GM19238 (cell line): ENCODE measurements around the gene CIRBP.

ENCODE experiments used
- DNase-seq: peaks from one replicate; pipeline ENCODE4 v3.0.0; 2011; ENCODE audit warnings: low spot score; ENCODE audit not compliant: insufficient read length

CIRBP gene

DNA sequence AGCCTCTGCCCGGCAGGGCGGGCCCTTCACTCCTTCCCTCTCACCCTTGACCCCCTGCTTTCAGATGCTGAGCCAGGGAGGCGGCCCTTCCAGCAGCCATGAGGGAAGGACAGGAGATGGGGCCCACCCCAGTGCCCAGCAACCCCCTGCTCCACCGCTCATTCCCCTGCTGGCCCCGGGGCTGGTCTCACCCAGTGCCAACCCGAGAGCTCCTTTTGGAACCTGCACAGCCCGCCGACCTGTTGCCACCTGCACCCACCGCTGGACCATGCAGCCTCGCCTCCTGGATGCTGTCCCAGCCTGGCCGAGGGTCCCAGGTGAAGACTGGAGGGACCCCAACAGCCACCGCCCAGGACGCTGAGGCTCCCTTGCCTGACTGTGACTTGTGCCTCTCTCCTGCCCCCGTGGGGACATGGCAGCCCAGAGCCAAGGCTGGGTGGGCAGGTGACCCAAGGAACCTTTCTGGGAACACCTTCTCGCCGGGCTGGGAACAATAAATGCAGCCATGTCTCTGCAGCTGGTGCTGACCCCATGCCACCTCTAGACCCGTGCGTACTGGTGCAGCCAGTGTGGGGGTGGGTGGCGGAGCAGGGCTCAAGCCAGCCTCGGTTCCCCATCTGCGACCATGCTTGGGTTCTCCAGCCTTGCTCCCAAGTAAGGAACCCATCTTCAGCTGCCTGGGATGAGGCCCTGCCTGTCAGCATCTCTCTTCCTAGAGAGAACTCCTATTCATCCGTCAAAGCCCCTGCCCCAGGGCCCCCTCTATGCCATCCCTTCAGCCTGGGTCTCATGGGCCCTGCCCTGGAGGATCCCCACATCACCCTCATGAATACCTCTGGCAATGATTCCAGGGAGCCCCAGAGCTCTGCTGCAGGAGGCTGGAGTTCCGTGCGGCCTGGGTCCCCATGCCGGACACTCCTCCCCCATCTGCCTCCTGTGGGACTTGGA is 9.9 kb downstream of the CIRBP start:
- no peak for DNase-seq

DNA sequence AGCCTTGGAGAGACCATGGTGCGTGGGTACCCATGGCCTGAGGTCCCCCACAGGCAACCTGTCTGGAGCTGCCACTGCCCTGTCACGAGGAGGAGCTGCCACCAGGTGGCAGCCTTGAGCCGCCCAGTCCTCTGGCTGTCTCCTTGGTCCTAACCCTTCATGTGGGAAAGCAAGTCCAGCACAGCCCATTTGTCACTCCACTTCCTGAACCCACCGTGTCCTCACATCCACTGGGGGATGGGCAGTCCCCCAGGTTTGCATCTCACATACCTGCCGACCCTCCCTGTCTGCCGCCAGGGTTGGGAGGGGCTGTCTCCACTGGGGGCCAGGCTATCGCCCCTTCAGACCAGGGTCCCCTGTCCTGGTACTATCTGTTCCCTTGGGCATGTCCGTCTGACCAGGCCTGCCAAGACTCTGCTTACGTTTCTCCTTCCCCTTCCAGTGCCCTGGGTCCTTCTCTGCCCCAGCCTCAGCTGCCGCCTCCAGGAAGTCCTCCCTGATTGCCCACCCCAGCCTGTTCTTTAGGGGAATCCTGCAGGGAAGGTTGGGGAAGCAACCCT is 10.7 kb downstream of the CIRBP start:
- DNase-seq = peak; percentile 92

DNA sequence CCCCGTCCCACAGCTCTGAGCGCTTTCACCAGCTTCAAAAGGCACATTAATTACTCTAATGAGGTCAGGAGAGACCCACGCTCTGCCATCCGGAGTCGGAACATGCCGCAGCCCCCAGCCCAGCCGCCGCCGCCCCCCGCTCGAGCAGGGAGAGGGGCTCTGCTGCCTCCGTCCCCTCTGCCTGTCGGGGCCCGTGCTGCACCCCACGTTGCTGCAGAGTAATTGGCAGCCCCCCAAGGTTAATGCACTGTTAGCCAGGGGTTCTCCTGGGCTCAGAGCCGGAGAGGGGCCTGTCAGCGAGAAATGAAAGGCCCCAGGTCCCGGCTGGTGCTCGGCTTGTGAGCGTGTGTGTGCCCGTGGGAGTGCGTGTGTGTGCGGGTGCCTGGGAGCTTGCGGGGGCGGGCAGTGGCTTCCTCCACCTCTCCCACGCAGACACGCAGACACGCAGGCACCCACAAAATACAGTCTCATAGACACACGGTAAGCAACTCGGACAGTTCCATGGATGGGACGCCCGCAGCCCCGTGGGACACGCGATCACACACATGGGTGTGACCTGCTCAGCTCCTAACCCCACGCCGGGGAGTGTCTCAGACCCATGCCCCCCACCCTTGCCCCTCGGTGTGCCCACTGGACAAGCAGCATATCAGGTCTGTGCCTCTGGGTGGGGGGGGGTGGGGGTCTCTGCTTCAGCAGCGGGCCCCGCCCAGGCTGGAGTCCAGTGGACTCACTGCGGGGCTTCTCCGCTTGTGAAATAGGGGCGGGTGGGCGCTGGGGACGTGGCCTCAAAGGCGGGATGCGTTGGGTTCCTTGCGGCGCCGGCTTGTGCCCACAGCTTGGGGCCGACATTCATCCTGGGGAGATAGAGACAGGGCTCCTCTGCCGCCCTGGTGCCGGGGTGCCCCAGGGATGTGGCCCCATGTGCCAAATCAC is 11.8 kb downstream of the CIRBP start:
- no peak for DNase-seq

DNA sequence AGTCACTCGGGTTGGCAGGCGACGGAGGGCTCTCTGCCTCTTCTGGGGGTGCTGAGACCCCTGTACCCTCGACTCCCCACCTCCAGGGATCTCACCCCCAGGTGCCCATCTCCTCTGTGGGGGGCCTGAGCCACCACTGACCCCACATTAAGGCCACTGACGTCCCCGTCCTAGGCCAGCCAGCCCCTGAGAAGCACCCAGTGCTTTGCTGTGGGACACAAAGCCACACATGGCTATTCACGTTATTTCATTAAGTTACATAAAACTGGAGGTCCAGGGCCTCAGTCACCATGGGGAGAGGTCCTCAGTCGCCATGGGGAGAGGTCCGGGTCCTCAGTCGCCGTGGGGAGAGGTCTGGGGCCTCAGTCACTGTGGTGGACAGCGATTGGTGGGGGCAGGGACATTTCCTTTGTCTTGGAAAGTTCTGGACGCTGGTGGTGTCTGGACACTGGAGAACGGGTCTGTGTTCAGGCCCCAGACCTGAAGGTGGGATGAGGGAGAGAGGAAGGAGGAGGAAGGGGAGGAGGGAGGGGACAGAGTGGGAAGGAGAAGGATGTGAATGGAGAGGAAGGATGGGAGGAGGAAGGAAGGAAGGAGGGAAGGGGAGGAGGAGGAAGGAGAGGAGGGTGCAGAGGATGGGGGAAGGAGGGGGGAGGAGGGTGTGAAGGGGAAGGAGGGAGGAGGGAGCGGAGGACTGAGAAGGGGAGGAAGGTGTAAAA is 12.6 kb downstream of the CIRBP start:
- DNase-seq = no peak

DNA sequence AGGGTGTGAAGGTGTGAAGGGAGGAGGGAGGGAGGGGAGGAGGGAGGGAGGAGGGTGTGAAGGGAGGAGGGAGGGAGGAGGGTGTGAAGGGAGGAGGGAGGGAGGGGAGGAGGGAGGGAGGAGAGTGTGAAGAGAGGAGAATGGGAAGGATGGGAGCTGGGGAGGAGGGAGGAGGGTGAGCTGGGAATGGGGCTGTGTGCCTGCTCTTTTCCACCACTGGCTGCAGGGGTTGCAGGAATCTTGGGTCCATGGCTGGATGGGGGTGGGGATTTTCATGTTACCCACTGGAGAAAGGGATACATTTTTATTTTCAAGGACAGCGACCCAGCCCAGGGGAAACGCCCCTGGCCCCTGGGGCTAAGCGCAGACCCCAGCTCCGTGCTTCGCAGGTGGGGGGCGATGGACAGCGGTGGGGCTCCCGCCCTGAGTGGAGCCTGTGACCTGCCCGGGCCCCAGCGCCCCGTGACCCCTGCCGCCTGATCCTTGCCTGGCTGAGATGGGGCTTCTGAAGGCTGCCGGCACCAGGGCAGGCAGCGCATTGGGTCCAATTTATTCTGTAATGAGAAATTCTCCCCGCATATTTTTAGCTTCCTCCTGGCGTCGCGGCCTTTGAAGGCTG is 13.6 kb downstream of the CIRBP start:
- DNase-seq = no peak

DNA sequence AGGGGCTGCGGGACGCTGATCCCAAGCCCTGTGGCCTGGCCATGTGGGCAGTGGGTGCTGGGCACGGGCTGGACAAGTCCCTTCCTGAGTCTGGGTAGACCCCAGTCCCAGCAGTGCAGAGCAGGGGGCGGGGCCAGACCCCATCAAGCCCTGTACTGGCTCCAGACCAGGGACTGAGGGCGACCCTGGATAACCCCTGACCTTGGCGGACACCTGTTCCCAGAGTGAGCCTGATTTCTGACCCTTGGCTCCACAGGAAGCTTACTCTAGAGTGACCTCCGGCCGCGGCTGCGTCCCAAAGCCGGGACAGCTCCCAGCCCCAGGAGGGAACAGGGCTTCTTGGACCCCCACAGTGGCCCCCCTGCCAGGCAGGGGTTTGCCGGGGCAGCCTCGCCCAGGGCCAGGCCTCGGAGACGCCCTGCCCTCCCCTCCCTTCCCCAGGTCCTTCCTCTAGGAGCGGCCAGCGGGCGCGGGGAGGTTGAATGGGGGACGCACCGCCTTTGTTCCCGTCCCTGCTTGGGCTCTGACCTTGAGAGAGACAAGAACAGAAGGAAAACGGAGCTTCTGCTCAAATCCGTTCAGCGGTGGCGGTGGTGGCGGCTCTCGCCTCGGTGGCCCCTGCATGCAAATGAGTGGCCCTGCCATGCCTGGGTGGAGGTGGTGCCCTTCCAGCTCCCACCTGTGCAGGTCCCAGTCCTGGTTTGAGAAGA is 14.2 kb downstream of the CIRBP start:
- no peak for DNase-seq

DNA sequence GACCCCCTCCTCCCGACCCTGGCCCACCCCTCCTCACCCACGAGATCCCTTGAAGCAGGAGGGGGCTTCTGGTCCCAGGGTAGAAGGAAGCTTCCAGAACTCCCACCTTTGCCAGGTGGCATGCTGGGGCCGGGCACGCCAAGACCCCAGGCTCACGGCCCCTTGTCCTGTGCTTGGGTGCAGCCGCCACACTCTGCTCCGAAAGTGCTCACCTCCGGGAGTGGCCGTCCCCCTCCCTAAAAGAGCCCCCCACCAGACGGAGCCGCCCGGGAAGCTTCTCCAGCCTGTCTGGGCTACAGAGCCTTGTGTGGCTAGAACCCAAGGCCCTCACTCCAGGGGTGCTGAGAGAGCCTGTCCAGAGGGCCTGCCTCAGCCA is 14.8 kb downstream of the CIRBP start:
- no peak for DNase-seq

DNA sequence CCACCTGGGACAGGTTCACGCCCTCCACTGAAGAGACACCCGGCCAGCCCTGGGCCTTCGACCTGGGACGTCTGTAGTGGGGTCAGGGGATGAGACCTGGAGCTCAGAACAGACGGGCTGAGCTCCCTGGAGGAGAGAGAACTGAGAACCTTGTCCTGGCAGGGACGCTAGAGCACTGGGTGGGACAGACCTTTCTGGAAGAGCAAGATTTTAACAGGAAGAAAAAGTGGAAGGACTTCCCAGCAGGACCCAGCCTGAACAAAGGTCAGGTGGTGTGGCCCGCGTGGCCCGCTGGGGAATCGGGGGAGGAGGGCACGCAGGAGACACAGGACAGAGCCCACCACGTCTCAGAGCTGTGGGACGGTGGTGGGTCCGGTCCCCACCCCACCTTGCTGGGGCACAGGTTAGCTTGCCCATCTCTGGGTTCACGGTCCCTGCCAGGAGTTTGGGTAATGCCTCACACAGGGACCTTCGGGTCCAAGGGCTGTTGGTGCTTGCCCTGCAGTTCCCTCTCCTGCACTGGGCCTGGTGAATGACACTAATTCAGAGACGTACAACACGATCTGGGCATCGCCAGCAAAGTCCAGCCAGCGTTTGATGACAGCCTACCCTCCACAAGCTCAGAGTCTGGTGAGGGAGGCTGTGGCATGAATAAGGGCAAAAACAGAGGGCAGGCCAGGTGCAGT is 15.3 kb downstream of the CIRBP start:
- no peak for DNase-seq

DNA sequence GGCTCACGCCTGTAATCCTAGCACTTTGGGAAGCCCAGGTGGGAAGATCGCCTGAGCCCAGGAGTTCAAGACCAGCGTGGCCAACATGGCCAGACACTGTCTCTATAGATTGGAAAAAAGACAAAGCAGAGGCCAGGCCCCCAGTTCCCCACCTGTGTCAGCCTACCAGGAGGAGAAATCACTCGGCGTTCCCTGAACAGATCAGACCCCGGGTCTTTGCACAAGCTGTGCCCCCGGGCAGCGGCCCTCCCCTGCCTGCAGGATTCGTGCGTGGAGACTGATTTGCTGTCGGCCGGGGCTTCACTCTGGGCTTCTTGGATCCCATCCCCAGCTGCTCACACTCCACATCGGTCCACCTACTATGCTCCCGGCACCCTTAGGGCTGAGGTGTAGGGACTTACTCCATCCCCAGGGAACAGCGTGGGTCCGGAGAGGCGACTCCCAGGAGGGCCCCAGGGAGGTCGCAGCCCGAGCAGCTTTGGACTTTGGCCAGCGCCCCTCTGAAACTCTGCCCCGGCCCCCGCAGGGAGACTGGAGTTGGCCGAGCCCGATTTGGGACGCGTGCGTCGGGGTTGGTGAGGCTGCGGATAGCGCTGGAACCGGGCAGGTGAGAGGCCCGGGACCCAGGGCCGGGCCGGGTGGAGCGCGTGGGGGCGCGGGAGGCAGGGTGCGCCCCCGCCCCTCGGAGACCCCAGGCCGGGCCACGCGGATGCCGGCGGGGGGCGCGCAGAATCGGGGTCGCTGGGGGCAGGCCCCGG is 16.0 kb downstream of the CIRBP start:
- DNase-seq = no peak

DNA sequence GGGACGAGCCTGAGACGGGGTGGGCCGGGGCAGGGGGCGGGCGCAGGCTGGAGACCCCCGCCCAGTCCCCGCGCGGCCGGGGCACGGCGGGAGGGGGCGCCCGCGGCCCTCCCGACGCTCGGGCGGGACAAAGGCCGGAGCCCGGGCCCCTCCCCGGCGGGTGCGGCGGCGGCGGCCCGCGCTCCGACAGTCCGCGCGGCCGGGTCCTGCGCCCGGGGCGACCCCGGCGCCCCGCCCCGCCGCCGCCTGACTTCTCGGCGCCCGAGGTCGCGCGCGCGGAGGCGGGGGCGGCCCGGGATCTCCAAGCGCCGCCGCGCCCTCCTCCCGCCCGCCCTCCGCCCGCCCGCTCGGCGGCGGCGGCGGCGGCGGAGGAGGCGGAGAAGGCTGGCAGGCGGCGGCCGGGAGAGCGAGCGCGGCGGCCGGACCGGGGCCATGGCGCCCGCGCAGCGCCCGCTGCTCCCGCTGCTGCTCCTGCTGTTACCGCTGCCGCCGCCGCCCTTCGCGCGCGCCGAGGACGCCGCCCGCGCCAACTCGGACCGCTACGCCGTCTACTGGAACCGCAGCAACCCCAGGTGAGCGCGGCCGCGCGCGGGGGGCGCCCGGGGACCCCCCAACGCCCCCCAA is 16.7 kb downstream of the CIRBP start, which contains the start of gene EFNA2:
TSS of gene EFNA2 (plus strand) at position 137 of the 624 bp plus-strand sequence. CDS start at position 433, 296 bp downstream.
- DNase-seq = no peak

DNA sequence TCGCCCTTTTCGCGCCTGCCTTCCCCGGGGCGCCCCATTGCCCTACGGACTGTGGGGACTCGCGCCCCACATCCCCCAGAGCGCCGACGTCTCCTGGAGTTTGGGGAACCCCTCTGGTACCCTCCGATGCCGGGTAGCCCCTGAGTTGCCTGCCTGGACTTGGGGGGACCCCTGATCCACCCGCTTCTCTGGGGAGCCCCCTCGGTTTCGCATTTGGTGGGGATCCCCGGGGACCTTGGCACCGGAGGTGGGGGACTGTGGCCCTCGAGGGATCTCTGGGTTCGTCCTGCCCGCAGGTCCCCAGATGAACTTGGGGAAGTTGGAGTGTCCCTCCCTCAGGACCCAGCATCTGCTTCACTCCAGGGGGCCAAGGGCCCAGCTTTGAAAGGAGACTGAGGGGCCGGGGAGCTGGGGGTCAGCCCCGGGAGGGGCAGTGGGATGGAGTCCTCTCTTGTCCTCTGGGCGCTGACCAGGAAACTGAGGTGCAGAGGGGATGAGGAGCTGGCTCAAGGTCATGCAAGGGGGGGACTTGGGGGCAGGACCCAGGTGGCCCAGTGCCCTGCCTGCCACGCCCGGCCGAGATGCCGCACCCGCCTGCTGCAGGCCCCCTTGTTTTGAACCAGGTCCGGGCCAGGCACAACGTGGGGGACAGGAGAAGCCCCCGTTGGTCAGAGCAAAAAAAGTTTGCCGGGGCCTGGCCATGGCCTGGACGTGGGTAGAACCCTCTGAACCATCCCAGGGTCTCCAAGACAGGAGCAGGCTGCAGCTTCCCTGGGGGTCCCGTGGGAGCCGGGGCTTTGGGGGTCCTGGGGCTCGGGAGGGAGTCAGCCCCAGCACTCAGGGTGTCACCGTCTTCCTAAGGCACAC is 17.6 kb downstream of the CIRBP start:
- DNase-seq = no peak

DNA sequence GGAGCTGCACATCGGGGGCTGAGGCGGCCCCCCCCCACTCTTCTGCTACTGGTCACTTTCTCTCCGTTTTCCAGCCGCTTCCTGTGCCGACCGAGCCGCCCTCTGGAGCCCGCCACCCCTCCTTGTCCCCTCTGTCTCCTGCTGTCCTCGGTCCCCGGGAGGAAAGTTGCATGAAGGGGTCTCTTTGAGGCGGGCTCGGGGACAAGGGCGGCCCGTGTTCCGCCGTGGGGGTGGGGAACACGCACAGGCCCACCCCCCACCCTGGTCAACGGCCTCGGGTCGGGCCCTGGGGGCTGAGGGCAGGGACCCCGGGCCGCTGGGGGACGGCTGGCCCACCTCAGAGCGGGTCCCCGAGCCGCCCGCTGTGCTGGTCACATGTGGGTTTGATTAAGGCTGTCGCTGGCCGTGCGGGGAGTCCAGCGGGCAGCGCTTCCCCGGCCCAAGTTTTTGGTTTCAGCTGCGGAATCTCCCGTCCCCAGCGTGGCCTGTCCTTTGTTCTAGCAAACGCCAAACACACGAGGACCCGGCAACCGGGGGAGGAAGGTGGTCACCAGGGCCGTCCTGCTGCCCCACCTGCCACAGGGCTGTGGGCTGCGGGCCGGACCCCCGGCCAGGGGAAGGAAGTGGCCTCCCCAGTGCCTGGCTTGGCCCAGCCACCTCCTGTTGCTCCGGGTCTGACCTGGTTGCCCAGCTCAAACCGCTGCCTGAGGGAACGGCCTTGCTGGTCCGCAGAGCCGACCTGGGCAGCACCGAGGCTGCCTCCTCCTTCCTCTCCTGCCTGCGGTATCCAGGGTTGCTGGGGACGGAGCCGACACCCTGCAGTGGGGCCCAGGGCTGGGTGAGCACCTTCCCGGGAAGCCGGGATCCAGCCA is 18.5 kb downstream of the CIRBP start:
- no peak for DNase-seq

DNA sequence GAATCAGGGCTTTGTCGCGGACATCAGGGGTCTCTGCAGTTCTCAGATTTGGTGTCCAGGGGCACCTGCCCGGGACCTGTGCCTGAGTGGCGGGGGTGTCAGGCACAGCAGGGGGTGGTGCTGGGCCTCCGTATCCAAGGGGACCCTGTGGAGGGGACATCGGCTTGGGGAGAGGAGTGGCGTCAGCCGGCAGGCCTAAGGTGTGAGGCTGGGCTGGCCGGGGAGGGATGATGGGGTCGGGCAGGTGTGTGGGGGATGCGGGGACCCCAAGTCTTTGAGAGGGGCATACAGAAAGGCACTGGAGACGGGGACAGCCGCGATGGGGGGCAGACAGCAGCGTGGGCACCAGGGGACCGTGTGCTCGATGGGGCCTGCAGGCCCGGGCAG is 19.1 kb downstream of the CIRBP start:
- DNase-seq = no peak

DNA sequence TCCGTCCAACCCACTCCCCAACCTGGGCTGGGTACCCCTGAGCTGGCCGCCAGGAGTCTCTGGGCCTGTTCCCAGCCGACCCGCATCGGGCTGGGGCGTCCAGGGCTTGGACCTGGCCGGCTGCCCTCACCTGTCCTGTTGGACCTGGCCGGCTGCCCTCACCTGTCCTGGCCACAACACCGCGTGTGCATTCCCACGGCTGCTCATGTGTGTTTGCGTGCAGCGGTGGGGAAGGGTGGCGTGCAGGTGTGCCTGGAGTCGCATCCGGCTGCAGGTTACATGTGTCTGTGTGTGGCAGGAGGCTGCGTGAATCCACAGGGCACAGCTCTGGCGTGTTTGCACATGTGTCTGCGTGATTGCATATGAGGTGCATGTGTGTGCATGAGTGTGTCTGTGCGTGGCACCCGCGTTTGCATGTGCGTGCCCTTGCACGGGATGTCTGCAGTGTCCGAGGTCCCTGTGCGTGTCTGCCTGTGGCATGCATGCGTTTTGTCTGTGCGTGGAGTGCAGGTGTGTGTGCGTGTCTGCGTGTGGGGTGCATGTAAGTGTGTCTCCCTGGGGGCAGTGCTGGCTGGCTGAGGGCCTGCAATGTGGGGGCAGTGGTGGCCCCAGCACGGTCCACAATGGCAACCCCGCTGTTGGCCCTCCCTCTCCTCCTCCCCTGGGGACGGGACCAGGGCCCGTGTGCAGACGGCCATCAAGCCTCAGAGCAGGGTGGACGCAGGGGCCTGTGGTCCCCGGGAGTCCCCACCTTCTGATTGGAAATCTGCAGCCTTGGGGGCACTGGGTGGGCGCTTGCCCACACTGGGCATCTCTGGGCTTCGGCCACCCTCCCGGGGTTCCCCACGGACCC is 19.9 kb downstream of the CIRBP start:
- DNase-seq = no peak

DNA sequence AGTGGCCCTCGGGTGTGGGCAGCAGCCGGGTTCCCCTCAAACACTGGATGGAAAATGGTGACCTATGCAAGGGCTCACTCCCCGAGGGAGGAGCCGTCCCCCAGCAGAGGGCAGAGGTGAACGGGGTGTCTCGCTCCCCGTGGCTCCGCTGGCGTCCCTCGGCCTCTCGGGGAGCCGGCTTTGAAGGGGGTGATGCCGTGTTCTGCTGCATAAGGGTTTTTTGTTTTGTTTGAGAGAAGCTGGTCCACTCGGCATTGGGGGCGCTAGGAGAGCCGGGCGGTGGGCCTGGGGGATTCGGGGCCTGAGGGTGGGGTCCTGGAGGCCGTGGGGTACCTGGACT is 20.5 kb downstream of the CIRBP start:
- no peak for DNase-seq
